ENCODE results near the gene HSD17B1.

GRCh38 chr17:42568341-42569111 is 15.8 kb downstream of the HSD17B1 start:
- TF ChIP-seq POLR2AphosphoS5 (IDR thresholded peaks at IDR 0.05): no peak
- no peak for TF ChIP-seq CTCF (IDR thresholded peaks at IDR 0.05)
- no peak for TF ChIP-seq POLR2A (IDR thresholded peaks at IDR 0.05)
- TF ChIP-seq EP300 (IDR thresholded peaks at IDR 0.05): no peak
